MM.1S (cell line): ENCODE data around the gene CST1.
"Not testable (repeated sequence)": the region's sequence is repeated elsewhere in the genome, so short reads cannot be mapped to it uniquely, and the experiment has no call there.

Source experiments
- DNase-seq: peaks from one replicate; pipeline ENCODE4 v3.0.0-alpha.2; 2015
- H2AFZ ChIP-seq: fragments of 300-600 bp; sonication (generic); 2 replicates; pipeline ENCODE4 v1.6.0; 2016; ENCODE audit warnings: antibody characterized with exemption, low read length
- H3F3A ChIP-seq: fragments of 300-600 bp; sonication (generic); 2 replicates; pipeline ENCODE4 v1.6.1; 2016; ENCODE audit warnings: mild to moderate bottlenecking, antibody characterized with exemption, low read length, moderate library complexity, mixed read lengths; ENCODE audit not compliant: insufficient read depth
- H3K27ac ChIP-seq: fragments of 300-600 bp; sonication (generic); 2 replicates; pipeline ENCODE4 v1.5.1; 2016; ENCODE audit warnings: mild to moderate bottlenecking, low read length
- H3K27me3 ChIP-seq: fragments of 300-600 bp; sonication (generic); replicated peaks from 2 replicates; pipeline ENCODE4 v1.6.0; 2016; ENCODE audit warnings: low read length; ENCODE audit not compliant: insufficient read depth
- H3K36me3 ChIP-seq: fragments of 300-600 bp; sonication (generic); replicated peaks from 2 replicates; pipeline ENCODE4 v1.6.1; 2016; ENCODE audit warnings: mild to moderate bottlenecking, low read length, mixed read lengths; ENCODE audit not compliant: insufficient read depth
- H3K4me1 ChIP-seq: fragments of 300-600 bp; sonication (generic); 2 replicates; pipeline ENCODE4 v1.6.1; 2016; ENCODE audit warnings: low read length, mixed read lengths
- H3K4me2 ChIP-seq: fragments of 300-600 bp; sonication (generic); 2 replicates; pipeline ENCODE4 v1.6.0; 2016; ENCODE audit warnings: low read depth, low read length
- H3K4me3 ChIP-seq: fragments of 300-600 bp; sonication (generic); 2 replicates; pipeline ENCODE4 v1.5.1; 2016; ENCODE audit warnings: low read length, mixed read lengths
- H3K79me2 ChIP-seq: fragments of 300-600 bp; sonication (generic); 2 replicates; pipeline ENCODE4 v1.6.1; 2016; ENCODE audit warnings: mixed run types, low read length, mixed read lengths
- H3K9ac ChIP-seq: fragments of 300-600 bp; sonication (generic); 2 replicates; pipeline ENCODE4 v1.6.1; 2016; ENCODE audit warnings: low read length, mixed read lengths
- H3K9me2 ChIP-seq: fragments of 300-600 bp; sonication (generic); replicated peaks from 2 replicates; pipeline ENCODE4 v1.6.1; 2016; ENCODE audit warnings: mild to moderate bottlenecking, low read length, mixed read lengths; ENCODE audit not compliant: insufficient read depth
- H3K9me3 ChIP-seq: fragments of 300-600 bp; sonication (generic); replicated peaks from 2 replicates; pipeline ENCODE4 v1.6.1; 2016; ENCODE audit warnings: mild to moderate bottlenecking, low read length, mixed read lengths; ENCODE audit not compliant: insufficient read depth
- H4K20me1 ChIP-seq: fragments of 300-600 bp; sonication (generic); 2 replicates; pipeline ENCODE4 v1.6.1; 2016; ENCODE audit warnings: mild to moderate bottlenecking, low read length, moderate library complexity, mixed read lengths; ENCODE audit not compliant: insufficient read depth
- EZH2 ChIP-seq: fragments of 300-600 bp; sonication (generic); optimal IDR thresholded peaks from 2 replicates; pipeline ENCODE3; 2017; ENCODE audit warnings: low read depth, mild to moderate bottlenecking, antibody characterized with exemption, low read length, mixed read lengths
- EZH2phosphoT487 ChIP-seq: fragments of 300-600 bp; sonication (generic); IDR thresholded peaks from 2 replicates; pipeline ENCODE4 v1.6.1; 2018; ENCODE audit warnings: antibody characterized with exemption, low read length
- TF ChIP-seq, protein P1 (sequence below): fragments of 300-600 bp; sonication (generic); IDR thresholded peaks from 2 replicates; pipeline ENCODE4 v1.5.1; 2016; ENCODE audit warnings: antibody characterized with exemption, low read length, mixed read lengths

CST1 gene

DNA sequence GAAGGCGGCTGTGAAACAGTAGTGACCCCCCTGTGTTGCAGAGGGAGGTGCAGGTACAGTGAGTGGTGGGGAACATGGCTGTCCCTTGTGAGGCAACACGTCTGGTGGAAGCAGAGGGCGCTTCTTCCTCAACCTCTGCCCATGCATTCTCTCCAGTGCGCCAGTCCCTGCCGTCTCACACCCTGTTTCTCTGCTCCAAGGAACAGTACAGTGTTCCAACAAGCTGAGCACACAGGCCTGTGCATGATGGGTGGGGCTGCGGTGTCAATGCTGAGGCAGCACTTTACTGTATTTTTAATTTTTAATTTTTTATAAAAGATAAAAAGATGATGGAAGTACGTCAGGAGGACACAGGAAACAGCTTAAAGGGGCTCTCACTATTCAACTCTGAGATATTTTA lies 43.3 kb upstream of the CST1 start:
- no peaks in the 10 kb centered on the region for H3K27me3 ChIP-seq
- H3K4me2 ChIP-seq, result no peak overlapping the region
- no peaks in the 10 kb centered on the region for H3K4me1 ChIP-seq
- H2AFZ ChIP-seq, result no peak overlapping the region
- H4K20me1 ChIP-seq, result no peaks in the 10 kb centered on the region
- TF ChIP-seq, protein P1, sequence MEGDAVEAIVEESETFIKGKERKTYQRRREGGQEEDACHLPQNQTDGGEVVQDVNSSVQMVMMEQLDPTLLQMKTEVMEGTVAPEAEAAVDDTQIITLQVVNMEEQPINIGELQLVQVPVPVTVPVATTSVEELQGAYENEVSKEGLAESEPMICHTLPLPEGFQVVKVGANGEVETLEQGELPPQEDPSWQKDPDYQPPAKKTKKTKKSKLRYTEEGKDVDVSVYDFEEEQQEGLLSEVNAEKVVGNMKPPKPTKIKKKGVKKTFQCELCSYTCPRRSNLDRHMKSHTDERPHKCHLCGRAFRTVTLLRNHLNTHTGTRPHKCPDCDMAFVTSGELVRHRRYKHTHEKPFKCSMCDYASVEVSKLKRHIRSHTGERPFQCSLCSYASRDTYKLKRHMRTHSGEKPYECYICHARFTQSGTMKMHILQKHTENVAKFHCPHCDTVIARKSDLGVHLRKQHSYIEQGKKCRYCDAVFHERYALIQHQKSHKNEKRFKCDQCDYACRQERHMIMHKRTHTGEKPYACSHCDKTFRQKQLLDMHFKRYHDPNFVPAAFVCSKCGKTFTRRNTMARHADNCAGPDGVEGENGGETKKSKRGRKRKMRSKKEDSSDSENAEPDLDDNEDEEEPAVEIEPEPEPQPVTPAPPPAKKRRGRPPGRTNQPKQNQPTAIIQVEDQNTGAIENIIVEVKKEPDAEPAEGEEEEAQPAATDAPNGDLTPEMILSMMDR, result no peak
- TF ChIP-seq EZH2phosphoT487 (no peak), EZH2 (no peak)
- H3K9ac ChIP-seq, result no peak overlapping the region
- H3K4me3 ChIP-seq, result no peak overlapping the region
- no peaks in the 10 kb centered on the region for H3K36me3 ChIP-seq
- no peak for DNase-seq
- no peaks in the 10 kb centered on the region for H3K9me2 ChIP-seq
- no peaks in the 10 kb centered on the region for H3F3A ChIP-seq
- no peak overlapping the region for H3K27ac ChIP-seq
- H3K9me3 ChIP-seq, result no peaks in the 10 kb centered on the region
- H3K79me2 ChIP-seq, result no peaks in the 10 kb centered on the region

DNA sequence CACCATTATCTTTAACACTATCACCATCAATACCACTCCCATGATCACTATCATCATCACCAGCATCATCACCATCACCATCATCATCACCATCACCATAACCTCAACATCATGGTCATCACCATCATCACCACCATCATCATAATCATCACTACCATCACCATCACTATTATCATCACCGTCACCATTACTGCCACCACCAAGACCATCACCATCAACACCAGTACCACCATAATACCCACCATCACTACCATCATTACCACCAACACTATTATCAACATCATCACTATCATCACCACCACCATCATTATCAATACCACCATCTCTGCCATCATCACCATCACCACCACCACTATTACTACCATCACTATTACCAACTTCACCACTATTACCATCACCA lies 32.7 kb upstream of the CST1 start:
- H3K27me3 ChIP-seq, result no peaks in the 10 kb centered on the region
- no peak overlapping the region for H3K27ac ChIP-seq
- TF ChIP-seq EZH2, result no peak
- TF ChIP-seq, protein P1, result no peak

DNA sequence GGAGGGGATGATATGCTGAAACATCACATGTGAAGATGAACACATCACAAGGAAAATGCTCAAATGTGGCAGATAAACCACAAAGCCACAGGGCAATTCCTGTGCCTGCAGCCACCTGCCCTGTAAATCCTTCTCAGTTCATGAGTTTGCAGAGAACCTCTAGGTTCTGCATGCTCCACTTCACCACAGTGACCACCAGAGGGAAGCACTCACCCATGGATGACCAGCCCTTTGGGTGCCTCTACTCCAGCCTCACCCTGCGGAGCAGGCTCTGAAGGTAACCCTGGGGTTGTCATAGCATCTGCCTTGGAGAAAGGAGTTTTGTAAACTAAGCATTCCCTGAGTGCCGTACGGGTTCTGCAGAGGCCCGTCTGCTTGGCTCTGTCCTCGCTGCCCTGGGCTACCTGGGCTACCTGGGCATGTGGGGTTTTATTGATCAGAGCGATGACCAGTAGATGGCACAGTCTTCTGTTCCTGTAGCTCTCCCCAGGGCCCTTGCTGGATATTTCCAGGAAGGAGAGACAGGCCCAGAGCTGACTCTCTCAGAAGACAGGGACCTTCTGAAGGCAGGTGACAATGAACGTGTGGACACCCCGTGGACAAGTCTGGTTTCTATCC lies 31.7 kb upstream of the CST1 start:
- Histone ChIP-seq H3K4me1 (no peaks in the 10 kb centered on the region), H3K9ac (no peak overlapping the region), H3K79me2 (no peaks in the 10 kb centered on the region), H4K20me1 (no peaks in the 10 kb centered on the region), H2AFZ (no peak overlapping the region), H3K4me2 (no peak overlapping the region), H3K27me3 (no peaks in the 10 kb centered on the region), H3K36me3 (no peaks in the 10 kb centered on the region), H3K4me3 (no peak overlapping the region), H3F3A (no peaks in the 10 kb centered on the region), H3K9me3 (no peaks in the 10 kb centered on the region), H3K27ac (no peak overlapping the region), H3K9me2 (no peaks in the 10 kb centered on the region)
- TF ChIP-seq EZH2, result no peak
- TF ChIP-seq, protein P1, result peak; percentile 72
- peak; percentile 59 for DNase-seq

More for the DNA sequence above, 32.7 kb upstream of the CST1 start:
- H2AFZ ChIP-seq, result no peak overlapping the region
- H3K36me3 ChIP-seq, result no peaks in the 10 kb centered on the region
- H3K4me1 ChIP-seq, result no peaks in the 10 kb centered on the region
- no peaks in the 10 kb centered on the region for H4K20me1 ChIP-seq
- H3F3A ChIP-seq, result no peaks in the 10 kb centered on the region
- no peak overlapping the region for H3K4me2 ChIP-seq
- no peak overlapping the region for H3K4me3 ChIP-seq
- H3K79me2 ChIP-seq, result no peaks in the 10 kb centered on the region
- no peaks in the 10 kb centered on the region for H3K9me2 ChIP-seq
- no peak for DNase-seq
- no peaks in the 10 kb centered on the region for H3K9me3 ChIP-seq
- no peak overlapping the region for H3K9ac ChIP-seq

DNA sequence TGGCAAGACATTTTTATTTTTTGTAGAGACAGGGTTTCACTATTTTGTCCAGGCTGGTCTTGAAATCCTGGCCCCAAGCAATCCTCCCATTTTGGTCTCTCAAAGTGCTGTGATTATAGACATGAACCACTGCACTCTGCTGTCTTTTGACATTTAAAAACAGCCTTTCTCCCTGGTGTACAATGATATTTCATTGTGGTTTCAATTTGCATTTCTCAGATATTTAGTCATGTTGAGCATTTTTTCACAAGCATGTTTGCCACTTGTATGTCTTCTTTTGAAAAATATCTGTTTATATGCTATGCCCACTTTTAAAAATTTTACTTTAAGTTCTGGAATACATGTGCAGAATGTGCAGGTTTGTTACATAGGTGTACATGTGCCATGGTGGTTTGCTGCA lies 27.9 kb upstream of the CST1 start:
- H3K27me3 ChIP-seq, H3K4me3 ChIP-seq, H3K79me2 ChIP-seq, H2AFZ ChIP-seq, H3K4me1 ChIP-seq, H3K9me3 ChIP-seq, H3K4me2 ChIP-seq, H3K9me2 ChIP-seq, H3K27ac ChIP-seq, DNase-seq, H3K36me3 ChIP-seq, H4K20me1 ChIP-seq, H3F3A ChIP-seq, H3K9ac ChIP-seq: not testable (repeated sequence)

DNA sequence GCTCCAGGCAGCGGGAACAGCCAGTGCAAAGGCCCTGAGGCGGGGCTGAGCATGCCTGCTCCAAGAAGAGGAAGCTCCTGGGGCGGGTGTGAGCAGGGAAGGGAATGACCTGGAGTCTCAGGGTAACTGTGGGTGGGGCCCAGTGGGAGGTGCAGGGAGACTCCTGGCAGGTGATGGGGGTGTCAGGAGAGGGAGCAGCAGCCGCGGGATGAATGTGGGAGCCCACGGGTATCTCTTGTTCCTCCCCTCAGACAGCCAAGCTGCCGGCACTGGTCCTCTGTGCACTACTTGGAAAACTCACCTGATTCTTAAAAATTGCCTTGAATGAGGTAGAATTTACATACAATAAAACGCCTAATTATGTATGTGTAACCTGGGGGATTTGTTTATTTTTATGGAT lies 26.6 kb upstream of the CST1 start:
- H3K4me2 ChIP-seq, H3K79me2 ChIP-seq, H3K27ac ChIP-seq, DNase-seq, H3K9ac ChIP-seq, H3K9me3 ChIP-seq, H2AFZ ChIP-seq, H4K20me1 ChIP-seq, H3F3A ChIP-seq, H3K9me2 ChIP-seq, H3K27me3 ChIP-seq, H3K4me1 ChIP-seq, H3K4me3 ChIP-seq, H3K36me3 ChIP-seq: not testable (repeated sequence)
